Spleen (tissue), 7 donors: Measurements from ENCODE around the gene ITGB8.

Source experiments
- POLR2A ChIP-seq, 3 donors: fragments of 450-650 bp; IDR thresholded peaks; one replicate each; pipeline ENCODE4 v1.5.1; 2017; ENCODE audit warnings: antibody characterized with exemption in 3 of 3, mild to moderate bottlenecking in 1 of 3
- POLR2AphosphoS5 ChIP-seq, 3 donors: sonication (generic); formaldehyde crosslinking; IDR thresholded peaks; one replicate each; pipeline ENCODE4 v1.5.1; 2017; ENCODE audit warnings: antibody characterized with exemption in 3 of 3
- TF ChIP-seq, protein P1 (sequence below), 11 experiments: fragments of 200-600 bp in 7 of 11; fragments of 450-650 bp in 4 of 11; sonication (generic) in 4 of 11; IDR thresholded peaks in 8 of 11; conservative IDR thresholded peaks in 3 of 11; 1 replicate in 7 of 11; 2 replicates in 4 of 11; pipeline versions ENCODE4 v1.4.0 to v1.8.0; 2016 to 2021; ENCODE audit warnings: antibody characterized with exemption in 11 of 11, inconsistent platforms in 4 of 11, mild to moderate bottlenecking in 1 of 11
- donor health status: DM: no; HTN: no; CAD: no; lungs with moderate emphysema.
- donor health status: DM: no; HTN: no; CAD: no.
- donor health status: DM: no; HTN: no; CAD: no.

- TF ChIP-seq, protein P1, sequence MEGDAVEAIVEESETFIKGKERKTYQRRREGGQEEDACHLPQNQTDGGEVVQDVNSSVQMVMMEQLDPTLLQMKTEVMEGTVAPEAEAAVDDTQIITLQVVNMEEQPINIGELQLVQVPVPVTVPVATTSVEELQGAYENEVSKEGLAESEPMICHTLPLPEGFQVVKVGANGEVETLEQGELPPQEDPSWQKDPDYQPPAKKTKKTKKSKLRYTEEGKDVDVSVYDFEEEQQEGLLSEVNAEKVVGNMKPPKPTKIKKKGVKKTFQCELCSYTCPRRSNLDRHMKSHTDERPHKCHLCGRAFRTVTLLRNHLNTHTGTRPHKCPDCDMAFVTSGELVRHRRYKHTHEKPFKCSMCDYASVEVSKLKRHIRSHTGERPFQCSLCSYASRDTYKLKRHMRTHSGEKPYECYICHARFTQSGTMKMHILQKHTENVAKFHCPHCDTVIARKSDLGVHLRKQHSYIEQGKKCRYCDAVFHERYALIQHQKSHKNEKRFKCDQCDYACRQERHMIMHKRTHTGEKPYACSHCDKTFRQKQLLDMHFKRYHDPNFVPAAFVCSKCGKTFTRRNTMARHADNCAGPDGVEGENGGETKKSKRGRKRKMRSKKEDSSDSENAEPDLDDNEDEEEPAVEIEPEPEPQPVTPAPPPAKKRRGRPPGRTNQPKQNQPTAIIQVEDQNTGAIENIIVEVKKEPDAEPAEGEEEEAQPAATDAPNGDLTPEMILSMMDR (IDR thresholded peaks at IDR 0.05 in 8 of 11, conservative IDR thresholded peaks at IDR 0.05 in 3 of 11): no peak
- TF ChIP-seq POLR2AphosphoS5 (IDR thresholded peaks at IDR 0.05): no peak
- TF ChIP-seq POLR2A (IDR thresholded peaks at IDR 0.05): no peak
Observed at GRCh38 chr7:20454202-20454601, 123.5 kb downstream of the ITGB8 start.
